Right lobe of liver (tissue), 6 donors: Measurements from ENCODE around the gene ACTN1. TPM values are rescaled to one million over a fixed set of nuclear protein-coding genes. Genes with fewer than 3 reads are reported as not detected.

Experiments used
- ATAC-seq, 4 donors: fragments of 200-7000 bp; cut with Tn5 transposase; one replicate each; pipeline ENCODE4 v1.9.1; 2020; ENCODE audit warnings: mild to moderate bottlenecking in 4 of 4, moderate library complexity in 4 of 4
- DNase-seq, 3 donors: peaks; one replicate each; pipeline ENCODE4 v3.0.0-alpha.2; 2020
- H3K27ac ChIP-seq, 3 donors: fragments of 200-600 bp; one replicate each; pipeline ENCODE4 v1.8.0; 2022
- H3K27me3 ChIP-seq, 2 donors: fragments of 200-600 bp; one replicate each; pipeline ENCODE4 v1.8.0; 2022
- H3K36me3 ChIP-seq, 4 donors: fragments of 200-600 bp; sonication (generic) in 1 of 4; one replicate each; pipeline versions ENCODE4 v1.5.1 to v1.8.0; 2017 to 2022; ENCODE audit warnings: control low read depth in 1 of 4
- H3K4me1 ChIP-seq, 4 donors: fragments of 200-600 bp; sonication (generic) in 1 of 4; one replicate each; pipeline versions ENCODE4 v1.5.1 to v1.8.0; 2017 to 2022; ENCODE audit warnings: control low read depth in 1 of 4
- H3K4me3 ChIP-seq, 3 donors: fragments of 200-600 bp; one replicate each; pipeline ENCODE4 v1.8.0; 2022
- H3K9me3 ChIP-seq, 4 donors: fragments of 200-600 bp; sonication (generic) in 1 of 4; one replicate each; pipeline versions ENCODE4 v1.5.1 to v1.8.0; 2017 to 2022; ENCODE audit warnings: control low read depth in 1 of 4
- POLR2A ChIP-seq: fragments of 450-650 bp; IDR thresholded peaks from one replicate; pipeline ENCODE4 v1.6.1; 2017; ENCODE audit warnings: antibody characterized with exemption, mild to moderate bottlenecking
- WGBS: methylation state at CpG from one replicate; pipeline ENCODE4 v1.1.6; 2018; ENCODE audit warnings: low coverage, low lambda C conversion rate; ENCODE audit not compliant: insufficient coverage; ENCODE audit errors: missing lambda C conversion rate; 5-methylcytosine and 5-hydroxymethylcytosine counted together
- intact Hi-C, 2 donors: fragments of 100-400 bp; cut with DNase I; formaldehyde crosslinking; loops; one replicate each; pipeline versions ENCODE4 v1.11.2 to v1.14.1; 2022
- total RNA-seq, 6 experiments: library from RNA; depleted of rRNA in 2 of 6; stranded (reverse); fragments of >200 nt in 2 of 6; fragmentation: NEBNext Ultra II Directional in 3 of 6; extraction: Animal tissue kit (Norgen Biotek cat#: 25700) in 3 of 6; gene quantifications; one replicate each; pipeline versions ENCODE4 v1.1.0 to v1.2.4, GENCODE V29; 2016 to 2023
- TF ChIP-seq, protein P1 (sequence below), 4 donors: fragments of 200-600 bp in 3 of 4; fragments of 450-650 bp in 1 of 4; IDR thresholded peaks; one replicate each; pipeline versions ENCODE4 v1.5.1 to v1.8.0; 2016 to 2022; ENCODE audit warnings: antibody characterized with exemption in 4 of 4, mild to moderate bottlenecking in 2 of 4
- donor health status: DM: no; HTN: yes; CAD: no.
- donor health status: DM: no; HTN: no; CAD: no.
- donor health status: DM: no; HTN: no; CAD: no.
- donor health status: DM: no; HTN: yes; CAD: no.
- donor health status: DM: no; HTN: yes; CAD: no.

ACTN1 gene
- total RNA-seq, 6 experiments from 2014 or later = 53.1 to 145 (median 100) TPM

DNA sequence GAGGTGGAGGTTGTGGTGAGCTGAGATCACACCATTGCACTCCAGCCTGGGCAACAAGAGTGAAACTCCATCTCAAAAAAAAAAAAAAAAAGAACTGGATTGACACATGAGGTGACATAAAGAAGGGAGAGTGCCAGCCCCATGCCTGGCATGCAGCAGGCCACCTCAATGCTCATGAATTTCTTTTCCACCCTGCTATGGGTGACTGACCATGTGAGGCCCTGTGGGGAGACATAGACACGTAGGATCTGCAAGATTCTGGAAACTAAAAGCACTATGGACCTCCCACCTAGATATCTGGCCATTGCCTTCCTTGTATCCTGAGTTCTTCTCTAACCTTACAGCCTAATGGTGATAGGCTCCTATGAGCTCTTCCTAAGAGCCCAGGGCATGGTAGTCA lies 5.6 kb upstream of the ACTN1 start:
- no peaks in the 10 kb centered on the region for H3K36me3 ChIP-seq
- TF ChIP-seq, protein P1, sequence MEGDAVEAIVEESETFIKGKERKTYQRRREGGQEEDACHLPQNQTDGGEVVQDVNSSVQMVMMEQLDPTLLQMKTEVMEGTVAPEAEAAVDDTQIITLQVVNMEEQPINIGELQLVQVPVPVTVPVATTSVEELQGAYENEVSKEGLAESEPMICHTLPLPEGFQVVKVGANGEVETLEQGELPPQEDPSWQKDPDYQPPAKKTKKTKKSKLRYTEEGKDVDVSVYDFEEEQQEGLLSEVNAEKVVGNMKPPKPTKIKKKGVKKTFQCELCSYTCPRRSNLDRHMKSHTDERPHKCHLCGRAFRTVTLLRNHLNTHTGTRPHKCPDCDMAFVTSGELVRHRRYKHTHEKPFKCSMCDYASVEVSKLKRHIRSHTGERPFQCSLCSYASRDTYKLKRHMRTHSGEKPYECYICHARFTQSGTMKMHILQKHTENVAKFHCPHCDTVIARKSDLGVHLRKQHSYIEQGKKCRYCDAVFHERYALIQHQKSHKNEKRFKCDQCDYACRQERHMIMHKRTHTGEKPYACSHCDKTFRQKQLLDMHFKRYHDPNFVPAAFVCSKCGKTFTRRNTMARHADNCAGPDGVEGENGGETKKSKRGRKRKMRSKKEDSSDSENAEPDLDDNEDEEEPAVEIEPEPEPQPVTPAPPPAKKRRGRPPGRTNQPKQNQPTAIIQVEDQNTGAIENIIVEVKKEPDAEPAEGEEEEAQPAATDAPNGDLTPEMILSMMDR (IDR thresholded peaks at IDR 0.05) = no peak
- no peak for TF ChIP-seq POLR2A
- intact Hi-C loops = no loop called here
- no peak overlapping the region for H3K27ac ChIP-seq
- DNase-seq (no peak), ATAC-seq (no peak)
- H3K27me3 ChIP-seq = no peaks in the 10 kb centered on the region
- no peak overlapping the region for H3K4me3 ChIP-seq
- H3K9me3 ChIP-seq = no peaks in the 10 kb centered on the region
- H3K4me1 ChIP-seq = peaks cover 0 to 20% (median 7%) of the 10 kb centered on the region in 4 donors
- no CpG with 5 or more reads among the region's 1 CpG for WGBS

DNA sequence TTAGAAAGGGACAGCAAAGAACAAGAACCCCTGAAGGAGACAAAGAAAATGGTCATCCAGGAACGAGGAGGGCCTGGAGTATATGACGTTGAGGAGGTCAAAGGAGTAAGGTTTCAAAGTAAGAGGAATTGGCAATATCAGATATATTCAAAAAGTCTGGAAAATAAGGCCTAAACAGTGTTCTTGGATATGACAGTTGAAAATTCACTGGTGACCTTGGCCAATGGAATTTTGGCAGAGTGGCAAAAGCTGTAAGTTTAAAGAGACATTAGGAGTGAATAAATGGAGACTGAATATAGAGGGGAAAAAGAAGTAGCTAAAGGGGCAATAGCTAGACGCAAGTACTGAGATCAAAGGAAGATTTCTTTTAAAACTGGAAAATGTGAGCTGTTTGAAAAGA lies 4.1 kb upstream of the ACTN1 start:
- DNase-seq (no peak), ATAC-seq (no peak)
- TF ChIP-seq, protein P1 (IDR thresholded peaks at IDR 0.05) = no peak
- TF ChIP-seq POLR2A = no peak
- Histone ChIP-seq H3K36me3 (no peaks in the 10 kb centered on the region), H3K4me1 (peaks cover 0 to 20% (median 7%) of the 10 kb centered on the region in 4 donors), H3K27me3 (no peaks in the 10 kb centered on the region), H3K9me3 (no peaks in the 10 kb centered on the region), H3K27ac (peak overlapping the region in 1 of 3 donors; percentile 49), H3K4me3 (no peak overlapping the region)
- 61% methylated on average over 3 of the region's 3 CpGs for WGBS
- intact Hi-C loops = no loop called here

DNA sequence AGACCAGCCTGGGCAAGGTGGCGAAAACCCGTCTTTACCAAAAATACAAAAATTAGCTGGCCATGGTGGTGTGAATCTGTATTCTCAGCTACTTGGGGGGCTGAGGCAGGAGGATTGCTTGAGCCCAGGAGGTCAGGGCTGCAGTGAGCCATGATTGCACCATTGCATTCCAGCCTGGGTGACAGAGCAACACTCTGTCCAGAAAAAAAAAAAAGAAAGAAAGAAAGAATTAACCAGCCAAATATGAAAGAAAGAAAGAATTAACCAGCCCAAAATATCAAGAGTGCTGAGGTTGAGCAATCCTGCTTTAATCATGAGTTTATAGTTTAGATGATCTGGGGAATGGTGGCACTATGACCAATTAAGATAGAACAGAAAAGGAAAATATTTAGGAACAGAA lies 3.5 kb upstream of the ACTN1 start:
- Histone ChIP-seq H3K27ac (peak overlapping the region in 1 of 3 donors; percentile 49), H3K36me3 (no peaks in the 10 kb centered on the region), H3K4me3 (no peak overlapping the region), H3K9me3 (no peaks in the 10 kb centered on the region), H3K4me1 (peaks cover 0 to 20% (median 7%) of the 10 kb centered on the region in 4 donors), H3K27me3 (no peaks in the 10 kb centered on the region)
- no peak for ATAC-seq
- no peak for TF ChIP-seq POLR2A
- TF ChIP-seq, protein P1 (IDR thresholded peaks at IDR 0.05) = no peak
- intact Hi-C loops = no loop called here
- DNase-seq = no peak
- WGBS = 92% methylated on average over 2 of the region's 2 CpGs

DNA sequence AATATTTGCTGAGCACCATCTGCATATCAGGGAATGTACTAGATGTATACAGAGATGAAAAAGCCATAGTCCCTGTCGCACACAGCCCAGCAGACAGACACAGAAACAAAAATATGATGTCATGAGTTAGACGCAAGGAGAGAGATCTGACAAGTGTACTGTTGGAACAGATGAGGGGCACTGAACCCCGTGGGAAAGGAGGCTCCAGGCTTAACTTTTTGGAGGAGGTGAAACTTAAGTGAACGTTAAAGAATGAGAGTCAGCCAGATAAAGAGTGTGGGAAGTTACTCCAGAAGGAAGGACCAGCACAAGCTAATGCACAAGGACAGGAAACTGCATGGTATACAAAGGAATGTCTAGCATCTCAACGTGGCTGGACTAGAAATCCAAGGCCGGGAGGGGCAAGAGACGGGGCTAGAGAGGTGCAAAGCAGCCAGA lies 2.5 kb upstream of the ACTN1 start:
- Histone ChIP-seq H3K27ac (no peak overlapping the region), H3K27me3 (no peaks in the 10 kb centered on the region), H3K4me1 (peaks cover 0 to 27% (median 11%) of the 10 kb centered on the region in 4 donors), H3K9me3 (no peaks in the 10 kb centered on the region), H3K4me3 (no peak overlapping the region), H3K36me3 (no peaks in the 10 kb centered on the region)
- intact Hi-C loops = no loop called here
- TF ChIP-seq, protein P1 (IDR thresholded peaks at IDR 0.05) = no peak
- no peak for TF ChIP-seq POLR2A
- ATAC-seq = no peak
- 72% methylated on average over 6 of the region's 7 CpGs for WGBS
- DNase-seq = no peak

DNA sequence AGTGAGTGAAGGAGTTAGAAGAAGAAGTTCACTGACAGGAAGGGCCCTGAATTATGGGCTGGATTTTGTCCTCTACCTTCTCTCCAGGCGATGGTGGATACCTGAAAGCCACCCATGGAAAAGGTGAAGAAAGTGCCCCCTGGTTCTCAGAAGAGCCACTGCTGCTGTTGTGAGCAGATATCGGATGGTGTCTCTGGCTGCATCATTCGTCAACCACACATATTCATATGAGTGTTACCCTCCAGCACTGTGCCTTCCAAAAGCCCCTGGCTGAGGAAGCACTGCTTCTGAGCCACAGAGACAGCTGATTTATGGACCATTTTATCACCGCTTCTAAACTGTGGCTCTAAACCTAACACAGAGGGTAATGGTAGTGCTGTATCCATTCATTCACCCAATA lies 2.0 kb upstream of the ACTN1 start:
- Histone ChIP-seq H3K4me1 (peaks cover 0 to 27% (median 13%) of the 10 kb centered on the region in 4 donors), H3K36me3 (no peaks in the 10 kb centered on the region), H3K9me3 (no peaks in the 10 kb centered on the region), H3K4me3 (no peak overlapping the region), H3K27ac (no peak overlapping the region), H3K27me3 (no peaks in the 10 kb centered on the region)
- TF ChIP-seq, protein P1 (IDR thresholded peaks at IDR 0.05) = no peak
- no peak for TF ChIP-seq POLR2A
- WGBS = no CpG with 5 or more reads among the region's 4 CpGs
- intact Hi-C loops = no loop called here
- ATAC-seq (no peak), DNase-seq (no peak)
